Mesenchymal stem cell (in vitro differentiated cells and primary cell): ENCODE data around the gene MYCL.

Source experiments
- DNase-seq: peaks from one replicate; pipeline ENCODE4 v3.0.0-alpha.2; 2013
- H2AFZ ChIP-seq: one replicate; pipeline ENCODE4 v1.6.1; 2013; ENCODE audit warnings: low read depth, mild to moderate bottlenecking, control low read depth, inconsistent platforms, low read length, moderate library complexity
- H2AK5ac ChIP-seq: 2 replicates; pipeline ENCODE4 v1.6.1; 2013; ENCODE audit warnings: low read length, moderate library complexity, mild to moderate bottlenecking, inconsistent platforms; ENCODE audit not compliant: severe bottlenecking
- H2BK120ac ChIP-seq: one replicate; pipeline ENCODE4 v1.6.1; 2013; ENCODE audit warnings: low read depth, mild to moderate bottlenecking, inconsistent platforms, low read length, moderate library complexity
- H2BK12ac ChIP-seq, 2 experiments: one replicate each; pipeline ENCODE4 v1.6.1; 2013; ENCODE audit warnings: inconsistent platforms in 2 of 2, low read length in 2 of 2, mild to moderate bottlenecking in 2 of 2, moderate library complexity in 2 of 2, control low read depth in 1 of 2
- H2BK15ac ChIP-seq: one replicate; pipeline ENCODE4 v1.6.1; 2013; ENCODE audit warnings: mild to moderate bottlenecking, low read depth, inconsistent platforms; ENCODE audit not compliant: poor library complexity, severe bottlenecking
- H2BK5ac ChIP-seq: 2 replicates; pipeline ENCODE4 v1.6.1; 2013; ENCODE audit warnings: low read depth, mild to moderate bottlenecking, low read length, control low read depth, inconsistent platforms; ENCODE audit not compliant: poor library complexity, severe bottlenecking
- H3K14ac ChIP-seq, 2 experiments: one replicate each; pipeline ENCODE4 v1.6.1; 2013; ENCODE audit warnings: inconsistent platforms in 2 of 2, low read length in 2 of 2, control low read depth in 1 of 2, mild to moderate bottlenecking in 1 of 2, moderate library complexity in 1 of 2
- H3K18ac ChIP-seq, 2 experiments: one replicate each; pipeline ENCODE4 v1.6.1; 2013; ENCODE audit warnings: inconsistent platforms in 2 of 2, low read length in 2 of 2, control low read depth in 1 of 2, low read depth in 1 of 2, mild to moderate bottlenecking in 1 of 2
- H3K23ac ChIP-seq, 2 experiments: one replicate each; pipeline ENCODE4 v1.6.1; 2013; ENCODE audit warnings: inconsistent platforms in 2 of 2, low read length in 2 of 2, mild to moderate bottlenecking in 2 of 2, moderate library complexity in 2 of 2, control low read depth in 1 of 2
- H3K27ac ChIP-seq: 2 replicates; pipeline ENCODE4 v1.5.1; 2013; ENCODE audit warnings: mild to moderate bottlenecking, moderate library complexity, low read length, control low read depth, inconsistent platforms; ENCODE audit not compliant: poor library complexity, severe bottlenecking
- H3K27me3 ChIP-seq, 2 experiments: 2 replicates each; pipeline versions ENCODE4 v1.6.1 to v1.7.0; 2013; ENCODE audit warnings: low read length in 2 of 2, mild to moderate bottlenecking in 2 of 2, moderate library complexity in 2 of 2, control low read depth in 1 of 2, inconsistent platforms in 1 of 2; ENCODE audit not compliant: control insufficient read depth in 1 of 2, insufficient read depth in 1 of 2
- H3K36me3 ChIP-seq, 2 experiments: 2 replicates each; pipeline versions ENCODE4 v1.6.1 to v1.7.0; 2013; ENCODE audit warnings: low read length in 2 of 2, control low read depth in 1 of 2, inconsistent platforms in 1 of 2, low read depth in 1 of 2, mild to moderate bottlenecking in 1 of 2; ENCODE audit not compliant: insufficient read depth in 2 of 2, control insufficient read depth in 1 of 2
- H3K4ac ChIP-seq, 2 experiments: one replicate each; pipeline ENCODE4 v1.6.1; 2013; ENCODE audit warnings: inconsistent platforms in 2 of 2, low read length in 2 of 2, mild to moderate bottlenecking in 2 of 2, moderate library complexity in 2 of 2, control low read depth in 1 of 2, low read depth in 1 of 2
- H3K4me1 ChIP-seq: 2 replicates; pipeline ENCODE4 v1.6.1; 2013; ENCODE audit warnings: low read depth, low read length, control low read depth; ENCODE audit not compliant: control insufficient read depth, insufficient read depth
- H3K4me2 ChIP-seq: 2 replicates; pipeline ENCODE4 v1.6.1; 2013; ENCODE audit warnings: low read length, mild to moderate bottlenecking, inconsistent platforms; ENCODE audit not compliant: poor library complexity, severe bottlenecking
- H3K4me3 ChIP-seq, 2 experiments: 2 replicates each; pipeline versions ENCODE4 v1.5.1 to v1.7.0; 2013; ENCODE audit warnings: low read length in 2 of 2, mild to moderate bottlenecking in 2 of 2, control low read depth in 1 of 2, low read depth in 1 of 2; ENCODE audit not compliant: insufficient read depth in 1 of 2
- H3K79me1 ChIP-seq: replicated peaks from 2 replicates; pipeline ENCODE4 v1.6.1; 2013; ENCODE audit warnings: mild to moderate bottlenecking, control low read depth, low read length, inconsistent platforms; ENCODE audit not compliant: poor library complexity, severe bottlenecking
- H3K9ac ChIP-seq: 2 replicates; pipeline ENCODE4 v1.7.0; 2013; ENCODE audit warnings: mild to moderate bottlenecking, low read length, moderate library complexity
- H3K9me3 ChIP-seq: 2 replicates; pipeline ENCODE4 v1.7.0; 2013; ENCODE audit warnings: mild to moderate bottlenecking, low read length; ENCODE audit not compliant: control insufficient read depth
- H4K8ac ChIP-seq: one replicate; pipeline ENCODE4 v1.6.1; 2013; ENCODE audit warnings: inconsistent platforms, mild to moderate bottlenecking, low read length, moderate library complexity
- H4K91ac ChIP-seq: one replicate; pipeline ENCODE4 v1.6.1; 2013; ENCODE audit warnings: mild to moderate bottlenecking, low read length, inconsistent platforms
- WGBS: methylation state at CpG from one replicate; pipeline ENCODE4 v1.1.7; 2013; ENCODE audit warnings: mixed read lengths; 5-methylcytosine and 5-hydroxymethylcytosine counted together

The MYCL gene

GRCh38 chr1:39944410-39945112, 42.8 kb upstream of the MYCL start:
- Histone ChIP-seq H3K4ac (no peak overlapping the region), H4K8ac (no peak overlapping the region), H2AK5ac (no peak overlapping the region), H2AFZ (no peak overlapping the region), H2BK12ac (no peak overlapping the region), H3K9ac (no peak overlapping the region), H3K4me3 (no peak overlapping the region), H3K14ac (no peak overlapping the region), H3K27me3 (peaks cover 30 to 45% of the 10 kb centered on the region in 2 experiments), H3K23ac (no peak overlapping the region), H2BK15ac (no peak overlapping the region), H2BK5ac (no peak overlapping the region), H3K9me3 (no peaks in the 10 kb centered on the region), H3K27ac (no peak overlapping the region), H4K91ac (no peak overlapping the region), H2BK120ac (no peak overlapping the region), H3K4me1 (no peaks in the 10 kb centered on the region), H3K36me3 (no peaks in the 10 kb centered on the region), H3K79me1 (no peaks in the 10 kb centered on the region), H3K4me2 (no peak overlapping the region), H3K18ac (no peak overlapping the region)
- no peak for DNase-seq
- 87% methylated on average over 5 of the region's 8 CpGs for WGBS

- H3K4me2 ChIP-seq = no peak overlapping the region
- H3K9ac ChIP-seq = no peak overlapping the region
- no peak overlapping the region for H2AK5ac ChIP-seq
- H3K9me3 ChIP-seq = no peaks in the 10 kb centered on the region
- H3K23ac ChIP-seq = no peak overlapping the region
- H4K91ac ChIP-seq = no peak overlapping the region
- no peak overlapping the region for H2BK12ac ChIP-seq
- no peak overlapping the region for H2BK5ac ChIP-seq
- no peak overlapping the region for H3K4me3 ChIP-seq
- peaks cover 30 to 45% of the 10 kb centered on the region in 2 experiments for H3K27me3 ChIP-seq
- WGBS = 92% methylated on average over 14 of the region's 14 CpGs
- no peak overlapping the region for H3K14ac ChIP-seq
- H2BK120ac ChIP-seq = no peak overlapping the region
- no peak overlapping the region for H3K18ac ChIP-seq
- no peaks in the 10 kb centered on the region for H3K79me1 ChIP-seq
- no peak overlapping the region for H2AFZ ChIP-seq
- no peak overlapping the region for H3K4ac ChIP-seq
- H2BK15ac ChIP-seq = no peak overlapping the region
- H3K27ac ChIP-seq = no peak overlapping the region
- H3K36me3 ChIP-seq = no peaks in the 10 kb centered on the region
- no peak for DNase-seq
- no peaks in the 10 kb centered on the region for H3K4me1 ChIP-seq
- H4K8ac ChIP-seq = no peak overlapping the region
These were observed 42.0 kb upstream of the MYCL start for GRCh38 chr1:39943471-39944290.

- no peak overlapping the region for H2BK5ac ChIP-seq
- no peak overlapping the region for H2AFZ ChIP-seq
- H3K27ac ChIP-seq = no peak overlapping the region
- WGBS = 87% methylated on average over 8 of the region's 9 CpGs
- no peak overlapping the region for H3K18ac ChIP-seq
- H3K4ac ChIP-seq = no peak overlapping the region
- H3K9ac ChIP-seq = no peak overlapping the region
- no peak for DNase-seq
- no peak overlapping the region for H2AK5ac ChIP-seq
- H2BK12ac ChIP-seq = no peak overlapping the region
- H3K9me3 ChIP-seq = no peaks in the 10 kb centered on the region
- no peaks in the 10 kb centered on the region for H3K4me1 ChIP-seq
- no peak overlapping the region for H4K91ac ChIP-seq
- no peaks in the 10 kb centered on the region for H3K36me3 ChIP-seq
- H3K4me3 ChIP-seq = no peak overlapping the region
- H3K79me1 ChIP-seq = no peaks in the 10 kb centered on the region
- no peak overlapping the region for H3K23ac ChIP-seq
- H4K8ac ChIP-seq = no peak overlapping the region
- H3K4me2 ChIP-seq = no peak overlapping the region
- no peak overlapping the region for H2BK120ac ChIP-seq
- no peak overlapping the region for H3K14ac ChIP-seq
- H2BK15ac ChIP-seq = no peak overlapping the region
- peaks cover 21 to 44% of the 10 kb centered on the region in 2 experiments for H3K27me3 ChIP-seq
These were observed 39.5 kb upstream of the MYCL start for GRCh38 chr1:39940980-39941871.

GRCh38 chr1:39940253-39940652, 38.5 kb upstream of the MYCL start:
- Histone ChIP-seq H3K23ac (no peak overlapping the region), H3K4me1 (no peaks in the 10 kb centered on the region), H3K9me3 (no peaks in the 10 kb centered on the region), H2AK5ac (no peak overlapping the region), H3K9ac (no peak overlapping the region), H2BK15ac (no peak overlapping the region), H4K91ac (no peak overlapping the region), H4K8ac (no peak overlapping the region), H3K27me3 (peaks cover 21 to 44% of the 10 kb centered on the region in 2 experiments), H3K4ac (no peak overlapping the region), H3K18ac (no peak overlapping the region), H3K36me3 (no peaks in the 10 kb centered on the region), H3K27ac (no peak overlapping the region), H3K14ac (no peak overlapping the region), H2BK5ac (no peak overlapping the region), H3K4me3 (no peak overlapping the region), H2AFZ (no peak overlapping the region), H2BK120ac (no peak overlapping the region), H2BK12ac (no peak overlapping the region), H3K79me1 (no peaks in the 10 kb centered on the region), H3K4me2 (no peak overlapping the region)
- 56% methylated on average over 5 of the region's 5 CpGs for WGBS
- no peak for DNase-seq
